Gastroesophageal sphincter (tissue), 4 donors: Measurements from ENCODE around the gene PLCB1. TPM values are rescaled to one million over a fixed set of nuclear protein-coding genes. Genes with fewer than 3 reads are reported as not detected.

ENCODE experiments used
- ATAC-seq: fragments of 150-250 bp; one replicate; pipeline ENCODE4 v1.9.1; 2016; ENCODE audit warnings: mild to moderate bottlenecking, moderate library complexity
- H3K27ac ChIP-seq, 4 donors: fragments of 200-600 bp; sonication (generic) in 3 of 4; 1 replicate in 3 of 4; 2 replicates in 1 of 4; pipeline ENCODE4 v1.5.1; 2016 to 2019
- H3K27me3 ChIP-seq: fragments of 200-600 bp; sonication (generic); one replicate; pipeline ENCODE4 v1.5.1; 2019
- H3K36me3 ChIP-seq, 2 donors: fragments of 200-600 bp; sonication (generic); one replicate each; pipeline ENCODE4 v1.5.1; 2019; ENCODE audit warnings: control low read depth in 1 of 2
- H3K4me1 ChIP-seq, 3 donors: fragments of 200-600 bp; sonication (generic); 1 replicate in 2 of 3; 2 replicates in 1 of 3; pipeline ENCODE4 v1.5.1; 2016 to 2019; ENCODE audit warnings: control low read depth in 2 of 3
- H3K4me3 ChIP-seq, 2 donors: fragments of 200-600 bp; sonication (generic); one replicate each; pipeline ENCODE4 v1.5.1; 2019; ENCODE audit warnings: mild to moderate bottlenecking in 1 of 2, moderate library complexity in 1 of 2
- H3K9me3 ChIP-seq, 3 donors: fragments of 200-600 bp; sonication (generic); one replicate each; pipeline ENCODE4 v1.5.1; 2017 to 2019; ENCODE audit warnings: control low read depth in 2 of 3
- EP300 ChIP-seq: sonication (generic); formaldehyde crosslinking; IDR thresholded peaks from one replicate; pipeline ENCODE4 v1.6.1; 2017; ENCODE audit warnings: antibody characterized with exemption, mild to moderate bottlenecking
- POLR2A ChIP-seq, 2 donors: fragments of 450-650 bp; IDR thresholded peaks; one replicate each; pipeline ENCODE4 v1.6.1; 2017; ENCODE audit warnings: antibody characterized with exemption in 2 of 2, mild to moderate bottlenecking in 2 of 2, moderate library complexity in 1 of 2
- POLR2AphosphoS5 ChIP-seq: sonication (generic); formaldehyde crosslinking; IDR thresholded peaks from one replicate; pipeline ENCODE4 v1.6.1; 2017; ENCODE audit warnings: antibody characterized with exemption
- WGBS, 2 donors: methylation state at CpG; one replicate each; pipeline ENCODE4 v1.1.5; 2018; ENCODE audit warnings: low coverage in 1 of 2; 5-methylcytosine and 5-hydroxymethylcytosine counted together
- total RNA-seq, 4 donors: library from RNA; depleted of rRNA; stranded (reverse); fragments of >200 nt; gene quantifications; one replicate each; pipeline ENCODE4 v1.1.0, GENCODE V29; 2016
- TF ChIP-seq, protein P1 (sequence below), 4 experiments: fragments of 200-600 bp in 2 of 4; fragments of 450-650 bp in 2 of 4; sonication (generic) in 1 of 4; IDR thresholded peaks; one replicate each; pipeline ENCODE4 v1.5.1; 2017 to 2019; ENCODE audit warnings: antibody characterized with exemption in 4 of 4, mild to moderate bottlenecking in 2 of 4, moderate library complexity in 2 of 4

PLCB1 gene
- total RNA-seq, 4 donors from 2014 or later: 60.8 to 104 (median 69.0) TPM

DNA sequence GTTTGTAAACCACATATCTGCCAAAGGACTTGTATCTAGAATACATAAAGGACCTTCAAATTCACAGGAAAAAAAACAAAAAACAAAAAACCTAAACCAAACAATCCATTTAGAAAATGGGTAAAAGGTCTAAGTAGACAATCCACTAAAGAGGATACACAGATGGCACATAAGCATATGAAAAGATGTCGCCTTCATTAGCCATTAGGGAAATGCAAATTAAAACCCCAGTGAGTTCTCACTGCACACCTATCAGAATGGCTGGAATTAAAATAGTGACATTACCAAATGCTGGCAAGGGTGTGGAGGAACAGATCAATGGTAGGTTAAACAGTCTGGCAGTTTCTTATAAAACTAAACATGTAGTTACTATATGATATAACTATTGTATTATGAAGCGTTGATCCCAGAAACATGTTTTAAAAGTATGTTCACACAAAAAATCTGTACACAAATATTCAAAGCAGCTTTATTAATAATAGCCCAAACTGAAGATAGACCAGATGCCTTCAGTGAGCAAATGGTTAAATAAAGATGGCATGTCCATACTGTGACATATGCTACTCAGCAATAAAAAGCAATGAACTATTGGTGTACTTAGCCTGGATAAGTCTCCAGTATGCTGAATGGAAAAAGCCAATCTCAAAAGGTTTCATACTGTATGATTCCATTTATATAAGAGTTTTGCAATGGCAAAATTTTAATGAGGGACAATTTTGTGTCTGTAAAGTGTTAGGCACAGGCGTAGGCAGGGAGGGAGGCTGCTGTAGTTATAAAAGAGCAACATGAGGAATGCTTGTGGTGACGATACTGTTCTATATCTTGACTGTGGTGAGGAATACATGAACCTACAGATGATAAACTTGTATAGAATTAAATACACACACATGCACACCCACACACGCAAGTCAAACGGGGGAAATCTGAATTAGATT lies 43.9 kb downstream of the PLCB1 start:
- Histone ChIP-seq H3K27me3 (no peaks in the 10 kb centered on the region), H3K9me3 (no peaks in the 10 kb centered on the region), H3K4me3 (no peak overlapping the region), H3K4me1 (peaks cover 0 to 10% (median 0%) of the 10 kb centered on the region in 3 donors), H3K27ac (no peak overlapping the region), H3K36me3 (peaks cover 0 to 5% of the 10 kb centered on the region in 2 donors)
- no peak for TF ChIP-seq POLR2AphosphoS5
- TF ChIP-seq POLR2A (IDR thresholded peaks at IDR 0.05): no peak
- TF ChIP-seq, protein P1, sequence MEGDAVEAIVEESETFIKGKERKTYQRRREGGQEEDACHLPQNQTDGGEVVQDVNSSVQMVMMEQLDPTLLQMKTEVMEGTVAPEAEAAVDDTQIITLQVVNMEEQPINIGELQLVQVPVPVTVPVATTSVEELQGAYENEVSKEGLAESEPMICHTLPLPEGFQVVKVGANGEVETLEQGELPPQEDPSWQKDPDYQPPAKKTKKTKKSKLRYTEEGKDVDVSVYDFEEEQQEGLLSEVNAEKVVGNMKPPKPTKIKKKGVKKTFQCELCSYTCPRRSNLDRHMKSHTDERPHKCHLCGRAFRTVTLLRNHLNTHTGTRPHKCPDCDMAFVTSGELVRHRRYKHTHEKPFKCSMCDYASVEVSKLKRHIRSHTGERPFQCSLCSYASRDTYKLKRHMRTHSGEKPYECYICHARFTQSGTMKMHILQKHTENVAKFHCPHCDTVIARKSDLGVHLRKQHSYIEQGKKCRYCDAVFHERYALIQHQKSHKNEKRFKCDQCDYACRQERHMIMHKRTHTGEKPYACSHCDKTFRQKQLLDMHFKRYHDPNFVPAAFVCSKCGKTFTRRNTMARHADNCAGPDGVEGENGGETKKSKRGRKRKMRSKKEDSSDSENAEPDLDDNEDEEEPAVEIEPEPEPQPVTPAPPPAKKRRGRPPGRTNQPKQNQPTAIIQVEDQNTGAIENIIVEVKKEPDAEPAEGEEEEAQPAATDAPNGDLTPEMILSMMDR (IDR thresholded peaks at IDR 0.05): no peak
- WGBS, 2 donors: 94 to 97% methylated on average over 6 of the region's 6 CpGs
- ATAC-seq: no peak

DNA sequence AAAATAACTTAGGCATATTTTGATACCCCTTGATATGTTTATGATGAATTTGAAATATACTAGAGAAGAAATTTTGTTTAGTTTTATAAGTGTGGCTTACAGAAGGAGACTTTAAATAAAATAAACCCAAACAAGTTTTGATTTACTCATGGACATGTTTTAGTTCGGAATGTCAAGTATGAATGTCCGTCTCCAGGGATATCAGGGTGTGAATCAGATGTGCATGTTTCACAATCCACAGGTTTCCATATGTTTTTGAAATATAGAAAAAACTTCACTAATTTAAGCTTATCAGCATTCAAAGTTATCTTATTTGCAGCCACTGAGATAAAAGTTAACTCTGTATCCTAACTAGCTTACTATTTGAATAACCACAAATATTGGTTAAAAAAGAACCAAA lies 51.5 kb downstream of the PLCB1 start:
- no peak overlapping the region for H3K27ac ChIP-seq
- TF ChIP-seq, protein P1 (IDR thresholded peaks at IDR 0.05): no peak
- TF ChIP-seq POLR2AphosphoS5 (no peak), POLR2A (IDR thresholded peaks at IDR 0.05) (no peak), EP300 (no peak)
- peaks cover 0 to 20% (median 0%) of the 10 kb centered on the region in 3 donors for H3K4me1 ChIP-seq
- H3K4me3 ChIP-seq: no peak overlapping the region
- H3K9me3 ChIP-seq: no peaks in the 10 kb centered on the region
- ATAC-seq: no peak
- H3K36me3 ChIP-seq: no peaks in the 10 kb centered on the region
- no peaks in the 10 kb centered on the region for H3K27me3 ChIP-seq
- WGBS, 2 donors: 75 to 94% methylated on average over 2 of the region's 2 CpGs

DNA sequence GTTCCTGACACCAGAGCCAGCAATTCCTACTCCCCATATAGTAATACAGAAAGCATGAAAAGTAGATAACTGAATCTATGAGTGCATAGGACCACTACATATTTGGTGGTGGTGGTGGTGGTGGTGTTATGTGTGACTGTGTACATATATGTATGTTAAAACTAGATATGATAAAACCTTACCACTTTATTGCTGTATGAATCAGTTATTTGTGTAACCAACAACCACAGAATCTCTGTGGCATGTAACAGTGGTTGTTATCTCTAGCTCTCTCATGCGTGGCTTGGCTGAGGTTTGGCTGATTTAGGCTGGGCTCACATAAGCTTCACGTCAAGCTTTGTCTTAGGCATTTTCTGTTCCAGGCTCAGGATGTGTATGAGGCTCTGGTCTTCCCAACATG lies 55.7 kb downstream of the PLCB1 start:
- Histone ChIP-seq H3K27me3 (no peaks in the 10 kb centered on the region), H3K9me3 (no peaks in the 10 kb centered on the region), H3K4me3 (no peak overlapping the region), H3K4me1 (peaks cover 0 to 38% (median 0%) of the 10 kb centered on the region in 3 donors), H3K36me3 (no peaks in the 10 kb centered on the region), H3K27ac (no peak overlapping the region)
- no peak for ATAC-seq
- TF ChIP-seq POLR2AphosphoS5: no peak
- TF ChIP-seq, protein P1 (IDR thresholded peaks at IDR 0.05): no peak
- TF ChIP-seq EP300: no peak
- TF ChIP-seq POLR2A (IDR thresholded peaks at IDR 0.05): no peak
- 79 to 100% methylated on average over 2 of the region's 2 CpGs for WGBS, 2 donors

GRCh38 chr20:8190043-8190880 lies 58.2 kb downstream of the PLCB1 start:
- TF ChIP-seq, protein P1 (IDR thresholded peaks at IDR 0.05): no peak
- TF ChIP-seq POLR2AphosphoS5 (no peak), POLR2A (IDR thresholded peaks at IDR 0.05) (no peak), EP300 (no peak)
- WGBS, 2 donors: 70 to 79% methylated on average over 5 to 7 of the region's 7 CpGs
- no peaks in the 10 kb centered on the region for H3K36me3 ChIP-seq
- no peak overlapping the region for H3K27ac ChIP-seq
- H3K27me3 ChIP-seq: no peaks in the 10 kb centered on the region
- H3K4me1 ChIP-seq: peaks cover 0 to 40% (median 3%) of the 10 kb centered on the region in 3 donors
- no peak overlapping the region for H3K4me3 ChIP-seq
- peaks cover 0 to 9% (median 0%) of the 10 kb centered on the region in 3 donors for H3K9me3 ChIP-seq
- ATAC-seq: no peak
